ENCODE data around the gene RAB11FIP3. TPM values are rescaled to one million over a fixed set of nuclear protein-coding genes. Genes with fewer than 3 reads are reported as not detected.
A peak's percentile ranks its signal among the peaks of the same experiment; 100 is the strongest.
"Not testable (repeated sequence)": the region's sequence is repeated elsewhere in the genome, so short reads cannot be mapped to it uniquely, and the experiment has no call there.

Gene RAB11FIP3
- total and polyA plus RNA-seq, 8 donors: 28.1 to 64.0 (median 54.0) TPM

GRCh38 chr16:476039-476438, 50.6 kb downstream of the RAB11FIP3 start:
- no peak for ATAC-seq

GRCh38 chr16:477301-478157, 52.1 kb downstream of the RAB11FIP3 start:
- Histone ChIP-seq H3K27me3 (no peaks in the 10 kb centered on the region), H3K4me3 (no peak overlapping the region), H3K9me3 (no peaks in the 10 kb centered on the region), H3K4me1 (peaks cover 0 to 17% of the 10 kb centered on the region in 2 donors), H3K36me3 (peaks cover 0 to 5% of the 10 kb centered on the region in 2 donors), H3K27ac (peak overlapping the region in 1 of 2 donors; percentile 29)
- no peak for TF ChIP-seq CTCF (IDR thresholded peaks at IDR 0.05)
- ATAC-seq (peak; percentile 61), DNase-seq (peak in 1 of 4 donors; percentile 69)
- intact Hi-C loops (cut with DNase I): no loop called here

More at GRCh38 chr16:476039-476438, 50.6 kb downstream of the RAB11FIP3 start:
- no peak for TF ChIP-seq CTCF (IDR thresholded peaks at IDR 0.05)
- peaks cover 0 to 17% of the 10 kb centered on the region in 2 donors for H3K4me1 ChIP-seq
- intact Hi-C loops (cut with DNase I): no loop called here
- no peak overlapping the region for H3K27ac ChIP-seq
- peaks cover 0 to 10% of the 10 kb centered on the region in 2 donors for H3K36me3 ChIP-seq
- H3K4me3 ChIP-seq: no peak overlapping the region
- H3K9me3 ChIP-seq: no peaks in the 10 kb centered on the region
- DNase-seq: no peak
- H3K27me3 ChIP-seq: no peaks in the 10 kb centered on the region

- DNase-seq; H3K4me3 ChIP-seq; H3K27me3 ChIP-seq; intact Hi-C loops (cut with DNase I); H3K27ac ChIP-seq; H3K9me3 ChIP-seq; ATAC-seq: not testable (repeated sequence)
- H3K36me3 ChIP-seq: peaks cover 0 to 13% of the 10 kb centered on the region in 2 donors
- H3K4me1 ChIP-seq: peaks cover 0 to 17% of the 10 kb centered on the region in 2 donors
Observed at GRCh38 chr16:478287-478686, 52.8 kb downstream of the RAB11FIP3 start.

GRCh38 chr16:482468-483185, 57.2 kb downstream of the RAB11FIP3 start:
- H3K4me1 ChIP-seq: peaks cover 0 to under 1% of the 10 kb centered on the region in 2 donors
- no peak for TF ChIP-seq CTCF (IDR thresholded peaks at IDR 0.05)
- H3K36me3 ChIP-seq: peaks cover 0 to 18% of the 10 kb centered on the region in 2 donors
- no peaks in the 10 kb centered on the region for H3K9me3 ChIP-seq
- no peak for ATAC-seq
- no peak overlapping the region for H3K4me3 ChIP-seq
- intact Hi-C loops (cut with DNase I): no loop called here
- H3K27me3 ChIP-seq: no peaks in the 10 kb centered on the region
- peak in 1 of 4 donors; percentile 61 for DNase-seq
- H3K27ac ChIP-seq: no peak overlapping the region

GRCh38 chr16:483341-484075, 58.1 kb downstream of the RAB11FIP3 start:
- intact Hi-C loops (cut with DNase I): no loop called here
- Histone ChIP-seq H3K9me3 (no peaks in the 10 kb centered on the region), H3K4me1 (no peaks in the 10 kb centered on the region), H3K27me3 (no peaks in the 10 kb centered on the region), H3K27ac (no peak overlapping the region), H3K4me3 (no peak overlapping the region), H3K36me3 (peaks cover 0 to 18% of the 10 kb centered on the region in 2 donors)
- no peak for TF ChIP-seq CTCF (IDR thresholded peaks at IDR 0.05)
- ATAC-seq (peak; percentile 66), DNase-seq (peak in 1 of 4 donors; percentile 53)
